GM19351 (cell line): ENCODE results near the gene PPP1R7.

ENCODE experiments used
- ATAC-seq: cut with Tn5 transposase; IDR thresholded peaks from one replicate; pipeline ENCODE4 v1.9.1; 2021; ENCODE audit warnings: mild to moderate bottlenecking, moderate library complexity; ENCODE audit not compliant: unreplicated experiment

PPP1R7 gene

GRCh38 chr2:241118737-241119505 lies 31.3 kb upstream of the PPP1R7 start:
- no peak for ATAC-seq

- ATAC-seq, result no peak
Measured at GRCh38 chr2:241120440-241120839, 29.8 kb upstream of the PPP1R7 start.

DNA sequence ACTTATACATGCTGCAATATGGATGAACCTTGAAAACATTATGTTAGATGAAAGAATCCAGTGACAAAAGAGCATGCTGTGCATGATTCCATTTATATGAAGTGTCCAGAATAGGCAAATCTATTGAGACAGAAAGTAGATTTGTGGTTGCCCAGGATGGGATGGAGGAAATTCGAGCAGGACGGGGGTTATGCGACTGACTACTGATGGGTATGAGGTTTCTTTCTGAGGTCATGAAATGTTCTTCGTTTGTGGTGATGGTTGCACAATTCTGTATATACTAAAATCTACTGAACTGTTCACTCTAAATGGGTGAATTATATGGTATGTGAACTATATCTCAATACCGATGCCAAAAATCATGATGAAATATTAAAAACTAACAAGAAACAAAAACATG lies 29.3 kb upstream of the PPP1R7 start:
- no peak for ATAC-seq

DNA sequence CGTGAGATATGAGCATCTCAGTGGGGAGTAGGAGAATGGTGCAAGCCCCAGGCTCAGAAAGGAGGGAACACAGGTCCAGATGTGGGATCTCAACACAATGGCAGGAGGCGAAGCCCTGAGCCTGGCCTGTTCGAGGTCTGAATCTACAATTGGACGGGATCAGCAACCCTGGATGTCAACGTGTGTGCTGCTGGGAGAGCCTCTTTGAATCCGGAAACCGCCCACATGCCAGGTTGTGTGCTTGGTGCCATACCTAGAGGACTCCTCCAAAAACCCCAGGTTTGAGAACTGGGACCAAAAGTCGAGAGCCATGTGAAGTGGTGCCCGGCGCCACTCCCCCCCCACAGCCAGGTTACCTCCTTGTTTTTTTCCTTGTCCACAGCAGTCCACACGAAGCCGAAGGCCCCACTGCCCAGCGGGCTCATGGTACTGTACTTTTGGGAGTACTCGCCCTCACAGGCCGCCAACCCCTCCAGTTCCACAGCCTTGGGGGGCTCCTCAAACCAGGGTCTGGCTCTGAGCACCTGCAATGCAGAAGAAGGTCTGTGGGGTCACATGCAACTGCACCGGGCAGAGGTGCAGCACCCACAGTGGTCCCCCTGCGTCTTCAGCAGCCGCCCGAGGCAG lies 27.8 kb upstream of the PPP1R7 start:
- ATAC-seq, result no peak

DNA sequence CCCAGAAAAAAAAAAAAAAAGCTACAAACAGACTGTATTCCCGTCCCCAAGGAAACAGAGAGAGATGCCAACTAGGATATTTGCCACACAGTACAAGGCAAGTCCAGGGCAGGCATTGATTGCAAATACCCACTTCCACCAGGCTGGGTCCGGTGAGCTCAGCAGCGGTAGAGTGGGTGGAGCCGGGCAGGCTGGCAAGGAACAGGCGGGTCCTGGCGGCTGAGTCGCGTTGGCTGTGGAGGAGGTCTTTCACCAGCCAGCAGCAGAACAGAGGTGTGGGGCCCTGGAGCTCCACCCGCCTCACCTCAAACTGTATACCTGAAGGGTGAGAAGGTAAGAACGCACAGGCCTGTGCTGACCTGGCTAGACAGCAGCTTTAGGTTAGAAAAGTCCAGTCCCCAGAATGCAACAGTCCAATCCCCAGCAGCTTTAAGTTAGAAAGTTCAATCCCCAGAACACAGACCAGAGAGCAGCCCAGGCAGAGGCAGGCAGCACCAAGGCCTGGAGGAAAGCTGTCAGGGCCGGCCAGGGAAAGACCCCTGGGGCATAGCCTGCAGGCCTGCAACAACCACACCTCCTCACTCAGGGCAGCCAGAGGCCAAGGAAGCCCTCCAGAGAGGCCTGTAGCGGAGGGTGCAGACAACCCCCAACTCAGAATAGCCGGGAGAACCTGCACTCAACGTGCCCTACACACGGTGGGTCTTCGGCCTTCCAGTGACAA lies 26.3 kb upstream of the PPP1R7 start:
- ATAC-seq, result no peak

DNA sequence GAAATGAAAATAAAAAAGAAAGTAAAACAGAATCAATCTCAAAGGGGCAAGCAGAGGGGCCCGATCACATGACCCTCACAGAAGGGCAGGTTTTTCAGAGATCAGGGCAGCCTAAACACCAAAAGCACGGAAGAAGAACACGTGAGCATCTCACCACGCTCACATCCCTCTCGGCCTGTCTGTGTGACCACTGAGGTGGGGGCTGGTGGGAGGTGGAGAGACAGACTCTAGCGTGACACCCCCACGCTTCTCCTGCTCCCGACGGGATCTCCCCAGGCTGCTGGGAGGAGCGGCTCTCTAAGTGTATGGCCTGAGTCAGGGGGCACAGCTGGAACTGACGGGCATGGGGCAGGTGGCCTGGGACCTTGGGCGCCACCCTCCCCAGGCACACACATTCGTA lies 24.6 kb upstream of the PPP1R7 start:
- no peak for ATAC-seq

GRCh38 chr2:241126201-241126611 lies 24.1 kb upstream of the PPP1R7 start:
- ATAC-seq, result no peak

- ATAC-seq, result no peak
Measured at GRCh38 chr2:241126771-241127202, 23.5 kb upstream of the PPP1R7 start.

DNA sequence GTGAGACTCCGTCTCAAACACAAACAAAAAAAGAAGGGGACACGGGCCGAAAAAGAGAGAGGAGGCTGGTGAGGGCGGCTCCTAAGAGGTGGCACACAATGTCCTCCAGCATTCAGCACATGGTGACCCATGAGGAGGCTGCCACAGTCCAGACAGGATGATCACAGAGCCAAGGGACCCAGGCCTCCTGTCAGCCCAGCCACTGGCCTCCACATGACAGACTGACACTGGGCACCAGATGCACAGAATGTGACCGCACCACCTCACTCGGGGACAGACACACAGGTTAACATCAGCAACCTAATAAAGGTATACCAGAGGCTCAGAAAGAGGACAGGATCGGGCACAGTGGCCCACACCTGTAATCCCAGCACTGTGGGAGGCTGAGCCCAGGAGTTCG lies 22.0 kb upstream of the PPP1R7 start:
- no peak for ATAC-seq

GRCh38 chr2:241129086-241129871 lies 21.0 kb upstream of the PPP1R7 start:
- ATAC-seq, result no peak

DNA sequence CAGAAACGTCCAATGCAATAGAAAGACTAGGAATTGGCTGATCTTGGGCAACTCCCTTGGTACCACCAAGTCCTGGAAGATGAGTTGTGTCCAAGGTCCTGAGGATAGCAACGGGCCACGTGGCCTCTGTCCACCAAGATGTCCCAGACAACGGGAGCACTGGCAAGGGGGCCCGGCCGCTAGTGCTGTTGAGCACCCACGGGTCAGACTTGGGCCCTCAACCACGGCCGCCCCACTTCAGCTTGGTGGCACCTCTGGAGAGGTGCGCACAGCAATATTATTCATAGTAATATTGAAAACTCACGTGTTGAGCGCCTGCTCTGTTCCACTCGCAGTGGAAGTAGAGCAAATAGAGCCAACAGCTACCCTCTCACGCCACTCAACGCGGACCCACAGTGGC lies 20.0 kb upstream of the PPP1R7 start:
- ATAC-seq, result no peak

- no peak for ATAC-seq
Measured at GRCh38 chr2:241131531-241131930, 18.7 kb upstream of the PPP1R7 start.

- ATAC-seq, result no peak
Measured at GRCh38 chr2:241132538-241133435, 17.5 kb upstream of the PPP1R7 start.

DNA sequence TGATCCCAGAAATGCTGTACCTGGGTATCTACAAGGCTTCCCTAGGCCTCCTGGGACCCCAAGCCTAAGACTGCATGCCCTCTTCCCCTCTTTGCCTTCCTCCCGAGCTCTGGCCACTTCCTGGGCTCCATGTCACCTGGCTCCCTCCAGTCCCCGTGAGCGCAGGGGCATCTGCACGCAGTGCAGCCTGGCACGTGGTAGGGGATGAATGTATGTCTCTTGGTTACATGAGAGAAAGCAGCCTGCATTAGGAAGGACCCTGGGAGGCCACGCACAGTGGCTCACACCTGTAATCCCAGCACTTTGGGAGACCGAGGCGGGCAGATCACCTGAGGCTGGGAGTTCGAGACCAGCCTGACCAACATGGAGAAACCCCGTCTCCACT lies 16.8 kb upstream of the PPP1R7 start:
- no peak for ATAC-seq

- ATAC-seq, result no peak
Measured at GRCh38 chr2:241134711-241135110, 15.6 kb upstream of the PPP1R7 start.

DNA sequence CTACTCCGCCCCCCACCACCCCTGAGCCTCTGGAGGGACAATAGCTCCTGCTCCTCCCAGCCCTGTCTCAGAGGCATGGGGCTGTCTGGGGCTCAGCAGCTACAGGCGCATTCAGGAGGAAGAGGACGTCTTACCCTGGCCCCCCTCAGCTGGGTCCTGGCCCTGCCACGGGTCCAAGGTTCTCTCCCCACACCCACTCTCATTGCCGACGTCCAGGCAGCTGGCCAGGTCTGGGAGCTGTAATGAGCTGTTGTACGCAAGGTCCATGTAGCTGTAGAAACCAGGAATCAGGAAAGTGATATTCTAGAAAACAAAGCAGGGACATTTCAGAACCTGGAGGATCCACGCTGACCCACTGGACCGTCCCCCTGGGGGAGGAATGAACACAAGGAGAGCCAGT lies 14.5 kb upstream of the PPP1R7 start:
- ATAC-seq, result no peak

DNA sequence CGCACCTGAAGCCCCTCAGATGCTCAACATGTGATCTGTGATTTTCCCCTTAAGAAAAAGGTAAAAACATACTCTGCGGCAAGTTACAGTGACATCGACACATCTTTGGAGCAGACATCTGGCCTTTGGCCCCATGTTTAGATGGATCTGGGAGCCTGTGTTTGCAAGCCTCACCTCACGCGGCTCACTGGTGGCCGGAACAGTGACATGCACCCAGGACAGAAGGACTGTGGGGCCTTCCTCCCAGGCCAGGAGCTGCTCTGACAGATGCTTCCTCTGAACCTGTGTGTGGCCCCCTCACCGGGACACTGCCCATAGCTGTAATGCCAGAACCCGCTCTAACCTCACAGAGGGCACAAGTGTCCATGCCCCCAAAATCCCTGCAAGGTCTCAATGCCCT lies 14.1 kb upstream of the PPP1R7 start:
- no peak for ATAC-seq

DNA sequence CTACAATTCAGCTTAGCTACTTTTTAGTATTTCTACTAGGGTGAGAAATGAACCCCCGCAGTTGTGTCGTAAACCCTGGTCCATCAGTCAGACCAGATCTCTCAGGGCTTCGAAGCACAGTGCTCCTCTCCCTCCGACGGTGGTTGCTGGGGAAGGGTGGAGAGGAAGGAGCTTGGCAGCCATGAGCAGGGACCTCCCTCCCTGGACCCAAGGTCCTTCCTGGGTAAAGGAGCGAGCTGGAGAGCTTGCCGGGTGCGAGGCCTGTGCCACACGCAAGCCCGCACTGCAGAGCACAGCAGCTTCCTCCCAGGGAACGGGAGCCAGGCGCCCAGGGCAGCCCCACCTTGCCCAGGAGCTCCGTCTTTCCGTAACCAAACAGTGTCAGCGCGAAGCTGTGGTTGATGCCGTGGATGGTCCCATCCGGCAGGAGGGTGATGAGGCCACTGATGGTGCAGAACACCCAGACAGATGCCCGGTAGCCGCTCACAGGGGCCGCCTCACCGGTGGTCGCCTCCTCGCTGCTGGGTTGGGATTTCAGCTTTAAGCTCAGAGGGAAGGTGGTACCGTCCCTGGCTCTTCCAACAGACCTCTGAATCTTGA lies 13.5 kb upstream of the PPP1R7 start:
- ATAC-seq, result no peak

DNA sequence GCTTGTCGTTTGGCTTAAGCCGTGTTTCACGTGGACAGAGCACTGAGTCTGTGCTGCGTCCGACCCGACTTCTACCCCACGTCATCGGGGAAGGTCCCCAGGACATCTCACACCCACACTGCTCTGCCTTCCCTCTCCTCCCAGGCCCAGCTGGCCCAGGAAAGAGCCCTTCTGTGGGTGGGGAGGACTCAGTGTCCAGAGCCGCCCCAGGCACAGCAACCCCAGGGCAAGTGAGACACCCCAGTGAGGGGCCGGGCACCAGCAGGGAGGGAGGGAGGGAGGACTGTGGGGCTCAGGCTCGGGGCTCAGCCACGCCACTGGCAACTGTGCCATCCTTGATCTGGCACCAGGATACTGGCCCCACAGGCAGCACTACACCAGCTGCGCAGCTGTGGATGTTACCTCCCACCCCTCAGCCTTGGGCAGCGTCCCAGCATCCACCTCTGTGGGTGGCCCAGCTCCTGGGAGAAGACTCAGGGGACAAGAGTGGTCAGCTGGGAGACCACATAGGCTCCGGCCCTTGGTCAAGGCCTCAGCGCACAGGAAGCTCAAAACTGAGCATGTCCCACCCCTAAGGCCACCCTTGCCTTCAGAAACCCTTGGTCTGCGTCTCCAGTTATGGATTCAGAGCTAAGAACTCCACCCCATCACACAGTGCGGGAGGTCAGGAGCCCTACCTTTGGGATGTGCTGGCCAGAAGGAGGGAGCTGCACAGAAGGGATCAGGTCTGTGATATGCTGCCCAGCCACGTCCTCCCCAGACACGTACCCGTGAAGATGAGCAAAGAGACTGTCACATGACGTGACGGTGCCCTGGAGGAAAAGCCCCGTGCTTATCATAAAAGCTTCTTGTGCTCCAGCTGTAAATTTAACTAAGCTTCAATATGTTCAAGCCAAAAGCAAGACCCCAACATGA lies 12.7 kb upstream of the PPP1R7 start:
- ATAC-seq, result no peak
